ENCODE results near the gene WDR83. TPM values are rescaled to one million over a fixed set of nuclear protein-coding genes. Genes with fewer than 3 reads are reported as not detected.
A peak's percentile ranks its signal among the peaks of the same experiment; 100 is the strongest.

WDR83 gene
- total RNA-seq, 4 donors from 2014 or later: 10.0 to 19.7 (median 13.9) TPM

- no peak for TF ChIP-seq CTCF (IDR thresholded peaks at IDR 0.05)
- TF ChIP-seq POLR2AphosphoS5 (IDR thresholded peaks at IDR 0.05): no peak
- TF ChIP-seq EP300 (IDR thresholded peaks at IDR 0.05): no peak
- TF ChIP-seq POLR2A (IDR thresholded peaks at IDR 0.05; ENCODE audit: low read depth): no peak
- WGBS: 80% methylated on average over 4 of the region's 4 CpGs
- DNase-seq (ENCODE audit: extremely low spot score): no peak
- Histone ChIP-seq H3K4me3 (peak overlapping the region; percentile 66 to 92 (median 74)), H3K9me3 (no peaks in the 10 kb centered on the region), H3K4me1 (peaks cover 38 to 68% (median 52%) of the 10 kb centered on the region in 4 donors), H3K27ac (replicated peaks in 1 of 4) (peak overlapping the region; percentile 77 to 94 (median 88)), H3K27me3 (no peaks in the 10 kb centered on the region), H3K36me3 (peaks cover 12 to 42% (median 34%) of the 10 kb centered on the region in 4 donors)
- intact Hi-C loops (cut with DNase I): no loop called here
Observed at GRCh38 chr19:12667731-12668302, 1.2 kb downstream of the WDR83 start.

DNA sequence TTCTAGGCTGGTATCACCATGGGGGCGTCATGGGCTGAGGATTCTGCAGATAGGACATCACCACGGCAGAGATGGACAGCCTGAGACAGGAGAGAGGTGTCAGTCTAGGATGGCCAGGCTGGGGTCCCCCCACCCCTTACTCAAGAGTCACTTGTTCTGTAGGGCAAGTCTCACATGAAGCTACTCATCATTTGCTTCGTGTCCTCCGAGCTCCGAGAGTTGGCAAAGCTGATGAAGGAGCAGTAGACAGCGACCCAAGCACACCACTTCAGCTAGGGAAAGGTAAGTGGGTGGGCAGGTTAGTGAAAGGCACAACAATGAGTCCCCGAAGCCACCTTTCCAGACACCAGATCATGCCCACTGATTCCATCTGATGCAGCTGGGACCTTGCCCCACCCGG lies 1.7 kb downstream of the WDR83 start:
- DNase-seq (ENCODE audit: extremely low spot score): no peak
- TF ChIP-seq POLR2A (IDR thresholded peaks at IDR 0.05; ENCODE audit: low read depth): no peak
- no peak for TF ChIP-seq POLR2AphosphoS5 (IDR thresholded peaks at IDR 0.05)
- no peak for TF ChIP-seq CTCF (IDR thresholded peaks at IDR 0.05)
- TF ChIP-seq EP300 (IDR thresholded peaks at IDR 0.05): no peak
- peaks cover 38 to 68% (median 52%) of the 10 kb centered on the region in 4 donors for H3K4me1 ChIP-seq
- H3K27ac ChIP-seq (replicated peaks in 1 of 4): peak overlapping the region; percentile 89 to 94 (median 92)
- peak overlapping the region; percentile 66 to 92 (median 72) for H3K4me3 ChIP-seq
- no peaks in the 10 kb centered on the region for H3K9me3 ChIP-seq
- intact Hi-C loops (cut with DNase I): no loop called here
- peaks cover 10 to 42% (median 34%) of the 10 kb centered on the region in 4 donors for H3K36me3 ChIP-seq
- H3K27me3 ChIP-seq: no peaks in the 10 kb centered on the region
- WGBS: 68% methylated on average over 8 of the region's 8 CpGs

GRCh38 chr19:12668932-12669269 lies 2.3 kb downstream of the WDR83 start:
- peak; percentile 93 for DNase-seq (ENCODE audit: extremely low spot score)

GRCh38 chr19:12669270-12670158 lies 2.9 kb downstream of the WDR83 start:
- TF ChIP-seq EP300 (IDR thresholded peaks at IDR 0.05) (no peak), POLR2AphosphoS5 (IDR thresholded peaks at IDR 0.05) (peak; percentile 77 to 81), CTCF (IDR thresholded peaks at IDR 0.05) (peak in 1 of 3 experiments; percentile 22)
- whole genome bisulfite sequencing: 0% methylated on average over 17 of the region's 64 CpGs

More at GRCh38 chr19:12668932-12669269, 2.3 kb downstream of the WDR83 start:
- TF ChIP-seq POLR2AphosphoS5 (IDR thresholded peaks at IDR 0.05) (no peak), EP300 (IDR thresholded peaks at IDR 0.05) (no peak), CTCF (IDR thresholded peaks at IDR 0.05) (no peak), POLR2A (IDR thresholded peaks at IDR 0.05; ENCODE audit: low read depth) (no peak)
- intact Hi-C loops (cut with DNase I): no loop called here
- Histone ChIP-seq H3K4me1 (peaks cover 38 to 68% (median 52%) of the 10 kb centered on the region in 4 donors), H3K4me3 (peak overlapping the region; percentile 66 to 92 (median 72)), H3K27ac (replicated peaks in 1 of 4) (peak overlapping the region; percentile 89 to 94 (median 92)), H3K9me3 (no peaks in the 10 kb centered on the region), H3K36me3 (peaks cover 13 to 42% (median 34%) of the 10 kb centered on the region in 4 donors), H3K27me3 (no peaks in the 10 kb centered on the region)
- under 1% methylated on average over 17 of the region's 24 CpGs for WGBS

More at GRCh38 chr19:12669270-12670158, 2.9 kb downstream of the WDR83 start:
- Histone ChIP-seq H3K27ac (replicated peaks in 1 of 4) (peak overlapping the region; percentile 89 to 94 (median 92)), H3K27me3 (no peaks in the 10 kb centered on the region), H3K36me3 (peaks cover 18 to 42% (median 34%) of the 10 kb centered on the region in 4 donors), H3K4me3 (peak overlapping the region; percentile 66 to 92 (median 72)), H3K9me3 (no peaks in the 10 kb centered on the region), H3K4me1 (peaks cover 38 to 63% (median 50%) of the 10 kb centered on the region in 4 donors)
- intact Hi-C loops (cut with DNase I): loop anchor here (5.0 kb wide), 1 partner anchor 53 kb away; the partner anchor contains the start of gene TNPO2
- DNase-seq (ENCODE audit: extremely low spot score): peak; percentile 97
